OCI-LY7 (cell line): ENCODE results near the gene PRRT4. TPM values are rescaled to one million over a fixed set of nuclear protein-coding genes. Genes with fewer than 3 reads are reported as not detected.
A peak's percentile ranks its signal among the peaks of the same experiment; 100 is the strongest.

Source experiments
- BruUV-seq: library from RNA; stranded (reverse); fragments of 400-500 nt; replicated peaks from 2 replicates; lab custom pipeline; 2021; lab: Mats Ljungman, UMichigan
- CTCF ChIA-PET: fragments of 300-600 bp; sonication (Branson Sonifier 250); formaldehyde crosslinking; loops from one replicate; lab custom pipeline; 2022; ENCODE audit warnings: antibody characterized with exemption; ENCODE audit not compliant: unreplicated experiment; lab: Charles Lee
- POLR2A ChIA-PET: fragments of 300-600 bp; sonication (Branson Sonifier 250); formaldehyde crosslinking; loops from one replicate; lab custom pipeline; 2022; ENCODE audit warnings: antibody characterized with exemption; lab: Charles Lee
- DNase-seq: peaks from one replicate; pipeline ENCODE4 v3.0.0-alpha.2; 2015; ENCODE audit warnings: low spot score
- H2AFZ ChIP-seq: fragments of 200-600 bp; sonication (generic), shearing (Covaris generic); 2 replicates; pipeline ENCODE4 v1.6.1; 2014; ENCODE audit warnings: mild to moderate bottlenecking, antibody characterized with exemption, low read length, moderate library complexity
- H3K27ac ChIP-seq: fragments of 200-600 bp; sonication (generic); 2 replicates; pipeline ENCODE4 v1.5.1; 2014; ENCODE audit warnings: mixed run types, low read depth, mild to moderate bottlenecking, moderate library complexity, low read length, inconsistent platforms; ENCODE audit not compliant: poor library complexity, severe bottlenecking
- H3K36me3 ChIP-seq: fragments of 200-600 bp; sonication (generic); 2 replicates; pipeline ENCODE4 v1.6.1; 2014; ENCODE audit warnings: mild to moderate bottlenecking, antibody characterized with exemption, low read length, moderate library complexity, mixed read lengths; ENCODE audit not compliant: insufficient read depth
- H3K4me1 ChIP-seq: fragments of 200-600 bp; sonication (generic); 2 replicates; pipeline ENCODE4 v1.5.1; 2014; ENCODE audit warnings: mild to moderate bottlenecking, low read length; ENCODE audit not compliant: insufficient read depth, poor library complexity, severe bottlenecking
- H3K4me2 ChIP-seq: fragments of 200-600 bp; sonication (generic); 2 replicates; pipeline ENCODE4 v1.6.1; 2014; ENCODE audit warnings: mild to moderate bottlenecking, low read length
- H3K4me3 ChIP-seq: fragments of 200-600 bp; sonication (generic); 2 replicates; pipeline ENCODE4 v1.5.1; 2014; ENCODE audit warnings: mild to moderate bottlenecking, low read depth, low read length; ENCODE audit not compliant: poor library complexity, severe bottlenecking
- H3K79me2 ChIP-seq: fragments of 200-600 bp; sonication (generic); 2 replicates; pipeline ENCODE4 v1.6.1; 2016; ENCODE audit warnings: low read depth, mild to moderate bottlenecking, low read length, moderate library complexity, mixed read lengths; ENCODE audit not compliant: insufficient read depth
- H3K9me2 ChIP-seq: fragments of 200-600 bp; sonication (generic); 2 replicates; pipeline ENCODE4 v1.6.1; 2016; ENCODE audit warnings: mild to moderate bottlenecking, low read length, mixed read lengths; ENCODE audit not compliant: insufficient read depth
- H3K9me3 ChIP-seq: fragments of 200-600 bp; sonication (generic); 2 replicates; pipeline ENCODE4 v1.6.1; 2014; ENCODE audit warnings: mild to moderate bottlenecking, mixed run types, low read length, mixed read lengths
- H4K20me1 ChIP-seq: fragments of 200-600 bp; sonication (generic); 2 replicates; pipeline ENCODE4 v1.6.1; 2014; ENCODE audit warnings: mild to moderate bottlenecking, antibody characterized with exemption, low read length, moderate library complexity, mixed read lengths; ENCODE audit not compliant: insufficient read depth
- CTCF ChIP-seq: fragments of 200-600 bp; sonication (generic); conservative IDR thresholded peaks from 2 replicates; pipeline ENCODE4 v1.5.1; 2014; ENCODE audit warnings: mild to moderate bottlenecking, antibody characterized with exemption, low read length, moderate library complexity, mixed read lengths
- EZH2phosphoT487 ChIP-seq: fragments of 200-600 bp; sonication (generic); IDR thresholded peaks from 2 replicates; pipeline ENCODE4 v1.6.1; 2018; ENCODE audit warnings: low read depth, borderline replicate concordance, mild to moderate bottlenecking, mixed run types, antibody characterized with exemption, low read length, moderate library complexity, mixed read lengths
- intact Hi-C: fragments of 100-400 bp; cut with micrococcal nuclease; formaldehyde crosslinking; loops from one replicate; pipeline ENCODE4 v1.10.0; 2022; ENCODE audit not compliant: unreplicated experiment
- total RNA-seq, 2 experiments: library from RNA; depleted of rRNA in 1 of 2; stranded (reverse); fragments of >200 nt in 1 of 2; shearing (Covaris generic) in 1 of 2; gene quantifications; 2 replicates each; pipeline ENCODE4 v1.2.3, GENCODE V29; 2014 to 2022

The PRRT4 gene
- total RNA-seq, 2 experiments from 2014 or later, result not detected

- Histone ChIP-seq H3K9me3 (no peaks in the 10 kb centered on the region), H3K79me2 (no peaks in the 10 kb centered on the region), H3K4me2 (no peak overlapping the region), H3K27ac (no peak overlapping the region), H2AFZ (no peak overlapping the region), H3K4me3 (no peak overlapping the region), H3K4me1 (no peaks in the 10 kb centered on the region), H3K36me3 (no peaks in the 10 kb centered on the region), H4K20me1 (no peaks in the 10 kb centered on the region), H3K9me2 (no peaks in the 10 kb centered on the region)
- TF ChIP-seq CTCF, result peak; percentile 88
- no peak for TF ChIP-seq EZH2phosphoT487
- CTCF ChIA-PET, result interaction anchor here (0.9 to 2.8 kb wide), 3 partner anchors 10 to 43 kb away, joined by 3 to 18 read pairs (median 8); no protein-coding TSS in a partner anchor
- POLR2A ChIA-PET, result interaction anchor here (0.7 kb wide), 1 partner anchor 353 kb away, joined by 3 read pairs; no protein-coding TSS in a partner anchor
- DNase-seq, result peak; percentile 77
- intact Hi-C loops, result loop anchor here (1.0 kb wide), 1 partner anchor 40 kb away; no protein-coding TSS in a partner anchor
- BruUV-seq, result no TSS peak
Measured at GRCh38 chr7:128387216-128388144, 26.0 kb upstream of the PRRT4 start.

GRCh38 chr7:128385988-128386925 is 24.8 kb upstream of the PRRT4 start:
- Histone ChIP-seq H3K4me3 (no peak overlapping the region), H3K36me3 (no peaks in the 10 kb centered on the region), H3K4me1 (no peaks in the 10 kb centered on the region), H3K9me3 (no peaks in the 10 kb centered on the region), H4K20me1 (no peaks in the 10 kb centered on the region), H3K27ac (no peak overlapping the region), H3K4me2 (no peak overlapping the region), H3K79me2 (no peaks in the 10 kb centered on the region), H2AFZ (no peak overlapping the region), H3K9me2 (no peaks in the 10 kb centered on the region)
- TF ChIP-seq CTCF, result no peak
- no peak for TF ChIP-seq EZH2phosphoT487
- DNase-seq, result no peak
- CTCF ChIA-PET, result interaction anchor here (2.8 kb wide), 1 partner anchor 39 kb away, joined by 18 read pairs; no protein-coding TSS in a partner anchor
- POLR2A ChIA-PET, result interaction anchor here (0.5 to 0.7 kb wide), 3 partner anchors 17 to 354 kb away, joined by 3 read pairs; no protein-coding TSS in a partner anchor
- BruUV-seq, result no TSS peak
- intact Hi-C loops, result no loop called here
